ENCODE measurements around the gene DNAJC12. TPM values are rescaled to one million over a fixed set of nuclear protein-coding genes. Genes with fewer than 3 reads are reported as not detected.
A peak's percentile ranks its signal among the peaks of the same experiment; 100 is the strongest.
"Not testable (repeated sequence)": the region's sequence is repeated elsewhere in the genome, so short reads cannot be mapped to it uniquely, and the experiment has no call there.

Gene DNAJC12
- total and polyA plus RNA-seq, 7 experiments from 2014 or later, result 0.61 to 7.2 TPM; not detected in 5

GRCh38 chr10:67783606-67784294 lies 54.2 kb downstream of the DNAJC12 start:
- Mint-ChIP-seq H3K4me3 (peak overlapping the region in 3 of 10 donors; percentile 0 to 65 (median 1)), H3K9me3 (no peaks in the 10 kb centered on the region), H3K4me1 (peaks cover 16 to 49% (median 22%) of the 10 kb centered on the region in 7 donors), H3K27me3 (no peaks in the 10 kb centered on the region), H3K27ac (peak overlapping the region in 6 of 9 donors; percentile 2 to 78 (median 8)), H3K36me3 (peaks cover 0 to 2% (median 0%) of the 10 kb centered on the region in 5 donors)
- Histone ChIP-seq H3K9me3 (ENCODE audit: control insufficient read depth in 2 of 3, low read length in 3 of 3) (no peaks in the 10 kb centered on the region), H3K4me1 (ENCODE audit: control insufficient read depth in 2 of 2, insufficient read depth in 2 of 2, low read length in 2 of 2) (no peaks in the 10 kb centered on the region), H3K27ac (ENCODE audit: low read depth, low read length) (no peak overlapping the region), H3K36me3 (ENCODE audit: control insufficient read depth in 2 of 3, insufficient read depth in 3 of 3, low read length in 3 of 3) (no peaks in the 10 kb centered on the region), H3K4me3 (ENCODE audit: low read length) (no peak overlapping the region), H3K27me3 (ENCODE audit: control insufficient read depth in 2 of 2, insufficient read depth in 2 of 2, low read length in 2 of 2) (no peaks in the 10 kb centered on the region)
- ChIA-PET POLR2A (interaction anchor here (0.8 kb wide), 1 partner anchor 21 kb away, joined by 3 read pairs; no protein-coding TSS in a partner anchor), CTCF (interaction anchor here (3.5 kb wide), 1 partner anchor 86 kb away, joined by 29 read pairs; the partner anchor contains the start of gene CTNNA3)
- intact Hi-C loops (cut with micrococcal nuclease), result loop anchor here in 1 of 2 donors (1.0 to 10.0 kb wide), 3 partner anchors 170 to 479 kb away; partner anchors contain the start of gene HERC4
- DNase-seq (no peak), ATAC-seq (peak; percentile 31)

GRCh38 chr10:67782530-67782929 lies 55.5 kb downstream of the DNAJC12 start:
- no peaks in the 10 kb centered on the region for H3K9me3 Mint-ChIP-seq
- H3K27me3 Mint-ChIP-seq, result no peaks in the 10 kb centered on the region
- Histone ChIP-seq H3K27me3 (ENCODE audit: control insufficient read depth in 2 of 2, insufficient read depth in 2 of 2, low read length in 2 of 2) (no peaks in the 10 kb centered on the region), H3K4me3 (ENCODE audit: low read length) (no peak overlapping the region), H3K9me3 (ENCODE audit: control insufficient read depth in 2 of 3, low read length in 3 of 3) (no peaks in the 10 kb centered on the region), H3K36me3 (ENCODE audit: control insufficient read depth in 2 of 3, insufficient read depth in 3 of 3, low read length in 3 of 3) (no peaks in the 10 kb centered on the region), H3K4me1 (ENCODE audit: control insufficient read depth in 2 of 2, insufficient read depth in 2 of 2, low read length in 2 of 2) (no peaks in the 10 kb centered on the region), H3K27ac (ENCODE audit: low read depth, low read length) (no peak overlapping the region)
- POLR2A ChIA-PET, result no interaction called here
- H3K4me3 Mint-ChIP-seq, result no peak overlapping the region
- peaks cover 0 to 2% (median 0%) of the 10 kb centered on the region in 5 donors for H3K36me3 Mint-ChIP-seq
- ATAC-seq (no peak), DNase-seq (no peak)
- intact Hi-C loops (cut with micrococcal nuclease), result loop anchor here in 1 of 2 donors (5.0 to 10.0 kb wide), 2 partner anchors 295 to 478 kb away; partner anchors contain the start of gene HERC4
- peaks cover 12 to 45% (median 19%) of the 10 kb centered on the region in 7 donors for H3K4me1 Mint-ChIP-seq
- CTCF ChIA-PET, result interaction anchor here (0.6 to 2.0 kb wide), 3 partner anchors 23 to 116 kb away, joined by 3 to 14 read pairs (median 6); partner anchors contain the start of gene CTNNA3
- H3K27ac Mint-ChIP-seq, result no peak overlapping the region

GRCh38 chr10:67780759-67781538 lies 57.0 kb downstream of the DNAJC12 start:
- H3K27me3 Mint-ChIP-seq, result no peaks in the 10 kb centered on the region
- H3K4me3 Mint-ChIP-seq, result no peak overlapping the region
- H3K9me3 Mint-ChIP-seq, result no peaks in the 10 kb centered on the region
- Histone ChIP-seq H3K4me1 (ENCODE audit: control insufficient read depth in 2 of 2, insufficient read depth in 2 of 2, low read length in 2 of 2) (no peaks in the 10 kb centered on the region), H3K36me3 (ENCODE audit: control insufficient read depth in 2 of 3, insufficient read depth in 3 of 3, low read length in 3 of 3) (no peaks in the 10 kb centered on the region), H3K4me3 (ENCODE audit: low read length) (no peak overlapping the region), H3K27me3 (ENCODE audit: control insufficient read depth in 2 of 2, insufficient read depth in 2 of 2, low read length in 2 of 2) (no peaks in the 10 kb centered on the region), H3K27ac (ENCODE audit: low read depth, low read length) (no peak overlapping the region), H3K9me3 (ENCODE audit: control insufficient read depth in 2 of 3, low read length in 3 of 3) (no peaks in the 10 kb centered on the region)
- peaks cover 12 to 45% (median 19%) of the 10 kb centered on the region in 7 donors for H3K4me1 Mint-ChIP-seq
- POLR2A ChIA-PET, result interaction anchor here (2.9 kb wide), 1 partner anchor 83 kb away, joined by 16 read pairs; no protein-coding TSS in a partner anchor
- no peak overlapping the region for H3K27ac Mint-ChIP-seq
- ATAC-seq, result no peak
- CTCF ChIA-PET, result interaction anchor here (1.5 to 4.8 kb wide), 6 partner anchors 10 to 117 kb away, joined by 6 to 155 read pairs (median 10); partner anchors contain the start of gene CTNNA3
- intact Hi-C loops (cut with micrococcal nuclease), result loop anchor here (1.0 to 10.0 kb wide), 10 partner anchors 17 to 850 kb away; partner anchors contain the start of gene HERC4 (in 1 of the 2)
- H3K36me3 Mint-ChIP-seq, result peaks cover 0 to 2% (median 0%) of the 10 kb centered on the region in 5 donors
- no peak for DNase-seq

- H3K9me3 Mint-ChIP-seq; DNase-seq; H3K27me3 Mint-ChIP-seq; H3K36me3 ChIP-seq (ENCODE audit: control insufficient read depth in 2 of 3, insufficient read depth in 3 of 3, low read length in 3 of 3); H3K4me3 Mint-ChIP-seq; H3K27ac ChIP-seq (ENCODE audit: low read depth, low read length); H3K27me3 ChIP-seq (ENCODE audit: control insufficient read depth in 2 of 2, insufficient read depth in 2 of 2, low read length in 2 of 2); H3K4me1 ChIP-seq (ENCODE audit: control insufficient read depth in 2 of 2, insufficient read depth in 2 of 2, low read length in 2 of 2); H3K9me3 ChIP-seq (ENCODE audit: control insufficient read depth in 2 of 3, low read length in 3 of 3); H3K36me3 Mint-ChIP-seq; H3K4me3 ChIP-seq (ENCODE audit: low read length); ATAC-seq: not testable (repeated sequence)
- H3K4me1 Mint-ChIP-seq, result peaks cover 12 to 43% (median 16%) of the 10 kb centered on the region in 7 donors
- ChIA-PET CTCF (interaction anchor here (0.5 to 4.8 kb wide), 14 partner anchors 8 to 696 kb away, joined by 3 to 155 read pairs (median 6); partner anchors contain the start of gene CTNNA3), POLR2A (interaction anchor here (2.0 to 2.9 kb wide), 2 partner anchors 15 to 82 kb away, joined by 12 to 16 read pairs; no protein-coding TSS in a partner anchor)
- peak overlapping the region in 1 of 9 donors; percentile 8 for H3K27ac Mint-ChIP-seq
- intact Hi-C loops (cut with micrococcal nuclease), result loop anchor here (1.0 to 10.0 kb wide), 10 partner anchors 16 to 849 kb away; partner anchors contain the start of gene HERC4 (in 1 of the 2)
These were observed 57.8 kb downstream of the DNAJC12 start for GRCh38 chr10:67780204-67780621.

GRCh38 chr10:67779465-67780203 lies 58.4 kb downstream of the DNAJC12 start:
- Histone ChIP-seq H3K36me3 (ENCODE audit: control insufficient read depth in 2 of 3, insufficient read depth in 3 of 3, low read length in 3 of 3) (no peaks in the 10 kb centered on the region), H3K4me1 (ENCODE audit: control insufficient read depth in 2 of 2, insufficient read depth in 2 of 2, low read length in 2 of 2) (no peaks in the 10 kb centered on the region), H3K27ac (ENCODE audit: low read depth, low read length) (no peak overlapping the region), H3K9me3 (ENCODE audit: control insufficient read depth in 2 of 3, low read length in 3 of 3) (no peaks in the 10 kb centered on the region), H3K4me3 (ENCODE audit: low read length) (no peak overlapping the region), H3K27me3 (ENCODE audit: control insufficient read depth in 2 of 2, insufficient read depth in 2 of 2, low read length in 2 of 2) (no peaks in the 10 kb centered on the region)
- intact Hi-C loops (cut with micrococcal nuclease), result loop anchor here (1.0 to 10.0 kb wide), 10 partner anchors 15 to 849 kb away; partner anchors contain the start of gene HERC4 (in 1 of the 2)
- DNase-seq, result peak; percentile 27 to 84 (median 77)
- Mint-ChIP-seq H3K27ac (peak overlapping the region in 2 of 9 donors; percentile 1 to 8), H3K9me3 (no peaks in the 10 kb centered on the region), H3K27me3 (no peaks in the 10 kb centered on the region), H3K36me3 (no peaks in the 10 kb centered on the region), H3K4me1 (peaks cover 10 to 39% (median 14%) of the 10 kb centered on the region in 7 donors), H3K4me3 (no peak overlapping the region)
- ATAC-seq, result peak; percentile 91
- ChIA-PET CTCF (interaction anchor here (0.5 to 4.8 kb wide), 16 partner anchors 9 to 696 kb away, joined by 3 to 155 read pairs (median 5); partner anchors contain the start of gene CTNNA3), POLR2A (interaction anchor here (2.0 to 2.9 kb wide), 2 partner anchors 15 to 82 kb away, joined by 12 to 16 read pairs; no protein-coding TSS in a partner anchor)
